Measurements from ENCODE around the gene TRIM29.

The TRIM29 gene

GRCh38 chr11:120126620-120127019 is 11.3 kb downstream of the TRIM29 start:
- H3K36me3 ChIP-seq (ENCODE audit: control insufficient read depth in 1 of 2, insufficient read depth in 2 of 2, low read length in 2 of 2): no peaks in the 10 kb centered on the region
- H3K27ac ChIP-seq (ENCODE audit: low read length): no peak overlapping the region
- no peaks in the 10 kb centered on the region for H3K9me3 ChIP-seq (ENCODE audit: control insufficient read depth in 1 of 2, low read length in 2 of 2)
- H3K4me1 ChIP-seq (ENCODE audit: control insufficient read depth in 1 of 2, insufficient read depth in 2 of 2, low read length in 2 of 2): no peaks in the 10 kb centered on the region
- H3K27me3 ChIP-seq (ENCODE audit: low read depth, low read length): no peaks in the 10 kb centered on the region
- H3K4me3 ChIP-seq (ENCODE audit: low read depth in 1 of 2, low read length in 2 of 2): no peak overlapping the region

- no peak overlapping the region for H3K4me3 ChIP-seq (ENCODE audit: low read depth in 1 of 2, low read length in 2 of 2)
- H3K4me1 ChIP-seq (ENCODE audit: control insufficient read depth in 1 of 2, insufficient read depth in 2 of 2, low read length in 2 of 2): no peaks in the 10 kb centered on the region
- no peak overlapping the region for H3K27ac ChIP-seq (ENCODE audit: low read length)
- no peaks in the 10 kb centered on the region for H3K9me3 ChIP-seq (ENCODE audit: control insufficient read depth in 1 of 2, low read length in 2 of 2)
- no peaks in the 10 kb centered on the region for H3K36me3 ChIP-seq (ENCODE audit: control insufficient read depth in 1 of 2, insufficient read depth in 2 of 2, low read length in 2 of 2)
- no peaks in the 10 kb centered on the region for H3K27me3 ChIP-seq (ENCODE audit: low read depth, low read length)
Observed at GRCh38 chr11:120125509-120125908, 12.4 kb downstream of the TRIM29 start.

- Histone ChIP-seq H3K27me3 (ENCODE audit: low read depth, low read length) (no peaks in the 10 kb centered on the region), H3K4me3 (ENCODE audit: low read depth in 1 of 2, low read length in 2 of 2) (no peak overlapping the region), H3K36me3 (ENCODE audit: control insufficient read depth in 1 of 2, insufficient read depth in 2 of 2, low read length in 2 of 2) (no peaks in the 10 kb centered on the region), H3K9me3 (ENCODE audit: control insufficient read depth in 1 of 2, low read length in 2 of 2) (no peaks in the 10 kb centered on the region), H3K4me1 (ENCODE audit: control insufficient read depth in 1 of 2, insufficient read depth in 2 of 2, low read length in 2 of 2) (no peaks in the 10 kb centered on the region), H3K27ac (ENCODE audit: low read length) (no peak overlapping the region)
Observed at GRCh38 chr11:120125024-120125423, 12.9 kb downstream of the TRIM29 start.

- Histone ChIP-seq H3K27ac (ENCODE audit: low read length) (no peak overlapping the region), H3K27me3 (ENCODE audit: low read depth, low read length) (no peaks in the 10 kb centered on the region), H3K36me3 (ENCODE audit: control insufficient read depth in 1 of 2, insufficient read depth in 2 of 2, low read length in 2 of 2) (no peaks in the 10 kb centered on the region), H3K9me3 (ENCODE audit: control insufficient read depth in 1 of 2, low read length in 2 of 2) (no peaks in the 10 kb centered on the region), H3K4me3 (ENCODE audit: low read depth in 1 of 2, low read length in 2 of 2) (no peak overlapping the region), H3K4me1 (ENCODE audit: control insufficient read depth in 1 of 2, insufficient read depth in 2 of 2, low read length in 2 of 2) (no peaks in the 10 kb centered on the region)
Observed at GRCh38 chr11:120124355-120124754, 13.6 kb downstream of the TRIM29 start.

GRCh38 chr11:120123946-120124345 is 14.0 kb downstream of the TRIM29 start:
- Histone ChIP-seq H3K9me3 (ENCODE audit: control insufficient read depth in 1 of 2, low read length in 2 of 2) (no peaks in the 10 kb centered on the region), H3K27ac (ENCODE audit: low read length) (no peak overlapping the region), H3K4me3 (ENCODE audit: low read depth in 1 of 2, low read length in 2 of 2) (no peak overlapping the region), H3K4me1 (ENCODE audit: control insufficient read depth in 1 of 2, insufficient read depth in 2 of 2, low read length in 2 of 2) (no peaks in the 10 kb centered on the region), H3K36me3 (ENCODE audit: control insufficient read depth in 1 of 2, insufficient read depth in 2 of 2, low read length in 2 of 2) (no peaks in the 10 kb centered on the region), H3K27me3 (ENCODE audit: low read depth, low read length) (no peaks in the 10 kb centered on the region)

GRCh38 chr11:120122924-120123683 is 14.8 kb downstream of the TRIM29 start:
- H3K27ac ChIP-seq (ENCODE audit: low read length): no peak overlapping the region
- H3K4me3 ChIP-seq (ENCODE audit: low read depth in 1 of 2, low read length in 2 of 2): no peak overlapping the region
- no peaks in the 10 kb centered on the region for H3K27me3 ChIP-seq (ENCODE audit: low read depth, low read length)
- no peaks in the 10 kb centered on the region for H3K9me3 ChIP-seq (ENCODE audit: control insufficient read depth in 1 of 2, low read length in 2 of 2)
- H3K4me1 ChIP-seq (ENCODE audit: control insufficient read depth in 1 of 2, insufficient read depth in 2 of 2, low read length in 2 of 2): no peaks in the 10 kb centered on the region
- no peaks in the 10 kb centered on the region for H3K36me3 ChIP-seq (ENCODE audit: control insufficient read depth in 1 of 2, insufficient read depth in 2 of 2, low read length in 2 of 2)

GRCh38 chr11:120121914-120122473 is 15.9 kb downstream of the TRIM29 start:
- Histone ChIP-seq H3K36me3 (ENCODE audit: control insufficient read depth in 1 of 2, insufficient read depth in 2 of 2, low read length in 2 of 2) (no peaks in the 10 kb centered on the region), H3K27ac (ENCODE audit: low read length) (no peak overlapping the region), H3K4me1 (ENCODE audit: control insufficient read depth in 1 of 2, insufficient read depth in 2 of 2, low read length in 2 of 2) (no peaks in the 10 kb centered on the region), H3K9me3 (ENCODE audit: control insufficient read depth in 1 of 2, low read length in 2 of 2) (no peaks in the 10 kb centered on the region), H3K4me3 (ENCODE audit: low read depth in 1 of 2, low read length in 2 of 2) (no peak overlapping the region), H3K27me3 (ENCODE audit: low read depth, low read length) (no peaks in the 10 kb centered on the region)

- no peaks in the 10 kb centered on the region for H3K9me3 ChIP-seq (ENCODE audit: control insufficient read depth in 1 of 2, low read length in 2 of 2)
- H3K27ac ChIP-seq (ENCODE audit: low read length): no peak overlapping the region
- H3K4me3 ChIP-seq (ENCODE audit: low read depth in 1 of 2, low read length in 2 of 2): no peak overlapping the region
- no peaks in the 10 kb centered on the region for H3K27me3 ChIP-seq (ENCODE audit: low read depth, low read length)
- no peaks in the 10 kb centered on the region for H3K36me3 ChIP-seq (ENCODE audit: control insufficient read depth in 1 of 2, insufficient read depth in 2 of 2, low read length in 2 of 2)
- H3K4me1 ChIP-seq (ENCODE audit: control insufficient read depth in 1 of 2, insufficient read depth in 2 of 2, low read length in 2 of 2): no peaks in the 10 kb centered on the region
Observed at GRCh38 chr11:120121336-120121735, 16.6 kb downstream of the TRIM29 start.

GRCh38 chr11:120120805-120121335 is 17.0 kb downstream of the TRIM29 start:
- H3K27me3 ChIP-seq (ENCODE audit: low read depth, low read length): no peaks in the 10 kb centered on the region
- H3K36me3 ChIP-seq (ENCODE audit: control insufficient read depth in 1 of 2, insufficient read depth in 2 of 2, low read length in 2 of 2): no peaks in the 10 kb centered on the region
- H3K9me3 ChIP-seq (ENCODE audit: control insufficient read depth in 1 of 2, low read length in 2 of 2): no peaks in the 10 kb centered on the region
- H3K4me1 ChIP-seq (ENCODE audit: control insufficient read depth in 1 of 2, insufficient read depth in 2 of 2, low read length in 2 of 2): no peaks in the 10 kb centered on the region
- no peak overlapping the region for H3K4me3 ChIP-seq (ENCODE audit: low read depth in 1 of 2, low read length in 2 of 2)
- no peak overlapping the region for H3K27ac ChIP-seq (ENCODE audit: low read length)

GRCh38 chr11:120119121-120119520 is 18.8 kb downstream of the TRIM29 start:
- Histone ChIP-seq H3K27ac (ENCODE audit: low read length) (no peak overlapping the region), H3K4me3 (ENCODE audit: low read depth in 1 of 2, low read length in 2 of 2) (no peak overlapping the region), H3K9me3 (ENCODE audit: control insufficient read depth in 1 of 2, low read length in 2 of 2) (no peaks in the 10 kb centered on the region), H3K36me3 (ENCODE audit: control insufficient read depth in 1 of 2, insufficient read depth in 2 of 2, low read length in 2 of 2) (no peaks in the 10 kb centered on the region), H3K4me1 (ENCODE audit: control insufficient read depth in 1 of 2, insufficient read depth in 2 of 2, low read length in 2 of 2) (no peaks in the 10 kb centered on the region), H3K27me3 (ENCODE audit: low read depth, low read length) (no peaks in the 10 kb centered on the region)

GRCh38 chr11:120117991-120118390 is 19.9 kb downstream of the TRIM29 start:
- no peak overlapping the region for H3K4me3 ChIP-seq (ENCODE audit: low read depth in 1 of 2, low read length in 2 of 2)
- no peaks in the 10 kb centered on the region for H3K9me3 ChIP-seq (ENCODE audit: control insufficient read depth in 1 of 2, low read length in 2 of 2)
- no peaks in the 10 kb centered on the region for H3K27me3 ChIP-seq (ENCODE audit: low read depth, low read length)
- H3K4me1 ChIP-seq (ENCODE audit: control insufficient read depth in 1 of 2, insufficient read depth in 2 of 2, low read length in 2 of 2): no peaks in the 10 kb centered on the region
- no peak overlapping the region for H3K27ac ChIP-seq (ENCODE audit: low read length)
- no peaks in the 10 kb centered on the region for H3K36me3 ChIP-seq (ENCODE audit: control insufficient read depth in 1 of 2, insufficient read depth in 2 of 2, low read length in 2 of 2)
